ENCODE results near the gene ZNF397.

The ZNF397 gene

GRCh38 chr18:35246831-35247230 lies 6.0 kb downstream of the ZNF397 start:
- DNase-seq = no peak

- DNase-seq = no peak
These were observed 6.8 kb downstream of the ZNF397 start for GRCh38 chr18:35247412-35248249.

DNA sequence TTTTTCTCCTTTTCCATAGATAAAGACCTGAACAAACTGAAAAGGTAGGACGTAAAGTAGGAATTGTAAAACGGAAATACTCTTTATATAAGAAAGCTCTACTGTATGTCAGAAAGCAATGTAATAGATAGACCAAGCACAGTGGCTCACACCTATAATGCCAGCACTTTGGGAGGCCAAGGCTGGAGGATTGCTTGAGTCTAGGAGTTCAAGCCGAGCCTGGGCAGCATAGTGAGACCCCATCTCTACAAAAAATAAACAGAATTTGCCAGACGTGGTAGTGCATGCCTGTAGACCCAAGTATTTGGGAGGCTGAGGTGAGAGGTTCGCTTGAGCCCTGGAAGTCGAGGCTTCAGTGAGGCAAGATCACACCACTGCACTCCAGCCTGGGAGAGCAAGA lies 7.6 kb downstream of the ZNF397 start:
- no peak for DNase-seq

DNA sequence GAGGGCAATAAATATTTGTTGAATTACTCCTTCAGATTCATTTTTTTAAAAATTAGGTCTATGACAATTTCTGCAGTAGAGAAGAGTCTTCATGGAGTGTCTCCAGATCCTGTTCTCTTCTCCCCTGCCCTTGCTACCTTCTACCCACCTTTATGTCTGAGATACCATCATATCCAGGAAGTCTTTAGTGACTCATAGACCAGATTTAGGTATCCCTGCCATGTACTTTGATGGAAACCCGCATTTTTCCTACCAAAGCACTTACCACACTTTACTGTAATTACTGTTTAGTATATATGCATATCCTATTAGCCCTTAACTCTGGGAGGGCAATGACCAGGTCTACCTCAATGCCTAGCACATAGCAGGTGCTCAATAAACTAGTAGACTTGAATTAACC lies 11.6 kb downstream of the ZNF397 start:
- no peak for DNase-seq

DNA sequence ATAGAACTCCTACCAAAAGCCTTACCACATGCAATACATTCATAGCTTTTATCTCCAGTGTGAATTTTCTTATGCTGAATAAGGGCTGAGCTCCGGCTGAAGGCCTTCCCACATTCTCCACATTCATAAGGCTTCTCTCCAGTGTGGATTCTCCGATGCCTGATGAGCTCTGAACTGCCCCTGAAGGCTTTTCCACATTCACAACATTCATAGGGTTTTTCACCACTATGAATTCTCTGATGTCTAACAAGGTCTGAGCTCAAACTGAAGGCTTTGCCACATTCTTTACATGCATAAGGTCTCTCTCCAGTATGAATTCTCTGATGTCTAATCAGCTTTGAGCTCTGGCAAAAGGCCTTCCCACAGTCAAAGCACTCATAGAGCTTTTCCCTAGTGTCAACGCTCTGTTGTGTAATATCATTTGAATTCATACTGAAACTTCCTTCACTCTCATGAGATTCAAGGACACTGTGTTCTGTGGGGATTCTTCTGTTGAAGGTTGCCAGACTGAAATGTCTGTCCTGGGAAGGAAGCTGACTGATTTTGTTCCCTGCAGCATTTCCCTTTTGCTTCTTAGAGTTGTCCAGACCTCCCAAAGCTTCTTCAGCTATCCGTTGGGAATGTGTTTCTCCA lies 12.9 kb downstream of the ZNF397 start:
- DNase-seq = no peak

DNA sequence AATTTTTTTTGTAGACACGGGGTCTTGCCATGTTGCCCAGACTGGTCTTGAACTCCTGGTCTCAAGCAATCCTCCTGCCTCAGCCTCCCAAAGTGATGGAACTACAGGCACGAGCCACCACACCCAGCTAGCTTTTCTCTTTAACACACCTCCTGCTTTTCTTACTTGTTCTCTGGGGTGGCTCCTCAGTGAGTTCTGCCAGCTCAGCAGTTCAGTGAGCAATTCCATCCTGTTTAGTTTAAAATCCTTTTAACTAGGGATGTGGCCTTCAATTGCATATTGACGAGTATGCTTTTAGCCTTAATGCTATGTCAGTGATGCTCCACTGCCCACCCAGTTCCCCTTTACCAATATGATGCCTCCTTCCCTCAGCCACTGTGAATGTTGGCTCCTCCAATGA lies 16.1 kb downstream of the ZNF397 start:
- DNase-seq = no peak

DNA sequence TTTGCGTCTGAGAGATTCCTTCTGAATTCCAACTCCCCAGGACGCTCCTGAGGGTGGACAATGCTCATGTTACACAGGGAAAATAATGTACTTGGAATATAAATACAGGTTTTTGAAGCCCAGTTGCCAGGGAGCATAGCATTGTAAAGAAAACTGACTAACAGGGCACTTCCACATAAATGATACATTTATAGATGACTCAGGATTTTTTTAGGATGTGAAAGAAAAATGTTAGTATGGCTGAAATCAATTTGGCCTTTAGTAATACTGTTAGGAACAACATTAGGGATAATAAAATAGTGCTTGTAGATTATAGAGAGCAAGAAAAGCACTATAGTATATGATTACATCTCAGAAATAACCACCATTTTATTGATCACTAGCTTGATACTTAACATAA lies 23.6 kb downstream of the ZNF397 start:
- no peak for DNase-seq

- DNase-seq = peak; percentile 49
These were observed 26.4 kb downstream of the ZNF397 start for GRCh38 chr18:35267161-35267651.

DNA sequence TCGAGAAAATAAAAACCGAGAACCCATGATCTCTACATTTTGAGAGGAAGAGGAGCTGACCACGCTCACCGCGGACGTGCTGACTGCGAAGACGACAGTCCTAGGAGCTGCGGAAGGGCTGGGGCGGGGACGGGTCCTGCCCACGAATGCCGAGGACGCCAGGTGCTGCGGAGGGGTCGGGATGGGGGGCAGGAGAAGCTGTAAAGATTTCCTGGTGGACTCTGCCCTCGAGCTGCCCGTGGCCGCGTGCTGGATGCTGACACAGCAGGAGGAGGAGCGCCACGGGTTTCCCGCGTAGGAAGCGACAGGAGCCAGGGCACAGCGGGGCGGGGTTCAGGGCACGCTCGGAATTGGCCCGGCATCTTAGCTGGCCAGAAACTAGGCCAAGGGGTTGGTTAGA lies 27.0 kb downstream of the ZNF397 start:
- DNase-seq = no peak

- DNase-seq = no peak
These were observed 28.0 kb downstream of the ZNF397 start for GRCh38 chr18:35268821-35269220.

GRCh38 chr18:35271656-35272055 lies 30.8 kb downstream of the ZNF397 start:
- no peak for DNase-seq

- no peak for DNase-seq
These were observed 35.4 kb downstream of the ZNF397 start for GRCh38 chr18:35276267-35276666.

DNA sequence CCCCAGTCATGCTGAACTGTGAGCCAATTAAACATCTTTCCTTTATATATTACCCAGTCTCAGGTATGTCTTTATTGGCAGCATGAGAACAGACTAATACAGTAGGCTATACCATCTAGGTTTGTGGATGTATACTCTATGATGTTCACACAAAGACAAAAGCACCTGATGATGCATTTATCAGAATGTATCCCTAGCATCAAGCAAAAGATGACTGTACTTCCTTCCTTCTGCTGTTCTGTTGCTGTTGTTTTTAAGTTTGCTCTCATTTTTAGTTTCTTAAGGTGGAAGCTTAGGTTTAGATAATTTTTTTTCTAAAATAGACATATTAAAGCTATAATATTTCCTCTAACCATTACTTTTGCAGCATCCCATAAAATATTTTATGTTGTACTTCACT lies 36.8 kb downstream of the ZNF397 start:
- DNase-seq = no peak

GRCh38 chr18:35278085-35278484 lies 37.3 kb downstream of the ZNF397 start:
- no peak for DNase-seq

- DNase-seq = no peak
These were observed 38.1 kb downstream of the ZNF397 start for GRCh38 chr18:35278969-35279368.

DNA sequence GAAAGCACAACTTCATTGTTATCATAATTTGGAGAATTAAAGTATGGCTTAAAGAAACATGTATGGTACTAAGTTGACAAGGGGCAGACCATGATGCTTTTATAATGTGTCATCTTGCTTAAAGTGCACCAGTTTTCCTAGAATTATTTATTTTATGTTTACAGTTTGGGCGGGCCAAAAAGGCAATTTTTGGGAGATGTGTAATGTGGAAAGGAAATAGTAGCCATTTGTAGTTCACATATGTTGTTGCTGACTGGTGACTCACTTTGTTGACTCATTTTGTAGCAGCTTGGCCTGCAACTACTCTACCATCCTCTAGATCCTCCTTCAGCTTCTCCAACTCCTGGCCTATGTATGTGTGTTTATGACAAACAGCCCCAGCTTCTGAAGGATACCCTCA lies 41.5 kb downstream of the ZNF397 start:
- no peak for DNase-seq

DNA sequence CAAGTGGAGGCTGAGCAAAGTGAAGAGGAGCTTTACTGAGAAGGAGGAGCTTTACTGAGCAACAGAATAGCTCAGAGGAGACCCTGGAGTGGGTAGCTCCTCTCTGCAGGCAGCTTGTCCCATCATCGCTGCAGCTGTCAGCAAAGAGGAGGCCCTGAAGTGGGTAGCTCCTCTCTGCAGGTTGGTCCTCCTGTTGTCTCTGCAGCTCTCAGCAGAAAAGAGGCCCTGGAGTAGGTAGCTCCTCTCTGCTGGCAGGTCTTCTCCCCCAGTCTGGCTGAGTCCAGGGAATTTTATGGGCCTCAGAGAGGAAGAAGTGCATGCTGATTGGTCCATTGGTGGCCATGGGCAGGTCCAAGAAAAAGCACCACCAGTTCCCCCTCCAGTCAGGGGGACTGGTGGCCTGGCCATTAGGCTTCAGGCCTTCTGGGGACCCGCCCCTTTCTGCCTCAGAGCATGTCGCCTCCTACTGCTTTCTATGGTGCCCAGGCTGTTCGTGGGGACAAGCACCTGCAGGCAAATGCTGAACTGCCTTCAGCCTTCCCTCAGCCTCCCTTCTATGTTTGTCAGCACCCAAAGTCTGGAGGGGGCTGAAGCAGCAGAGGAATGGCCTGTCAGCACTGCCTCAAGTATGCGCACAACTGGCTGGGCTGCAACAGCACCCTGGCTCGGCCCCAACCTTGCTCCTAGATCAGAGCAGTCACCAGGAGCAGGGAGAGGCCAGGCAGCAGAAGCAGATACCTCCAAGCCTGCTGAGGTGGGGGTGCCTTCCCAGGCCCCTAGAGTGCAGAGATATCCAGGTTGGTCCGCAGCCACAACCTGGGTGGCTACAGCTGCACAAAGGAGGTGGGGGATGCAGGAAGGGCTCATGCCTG lies 43.3 kb downstream of the ZNF397 start:
- no peak for DNase-seq

DNA sequence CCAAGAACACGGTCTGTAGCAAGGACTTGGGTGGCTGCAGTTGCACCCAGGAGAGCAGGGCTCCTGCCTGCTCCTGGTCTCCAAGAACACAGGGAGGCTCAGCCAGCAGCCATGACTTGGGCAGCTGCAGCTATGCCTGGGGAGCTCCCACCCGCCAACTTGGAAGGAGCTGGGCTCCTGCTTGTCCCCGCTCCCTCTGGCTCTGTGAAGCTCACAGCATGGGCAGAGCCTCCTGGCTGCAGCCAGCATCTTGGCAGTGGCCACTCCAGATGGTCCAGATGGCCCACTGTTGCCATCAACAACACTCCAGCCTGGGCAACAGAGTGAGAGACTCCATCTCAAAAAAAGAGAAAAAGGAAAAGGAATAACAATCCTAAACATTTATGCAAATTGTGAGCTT lies 44.0 kb downstream of the ZNF397 start:
- DNase-seq = no peak

DNA sequence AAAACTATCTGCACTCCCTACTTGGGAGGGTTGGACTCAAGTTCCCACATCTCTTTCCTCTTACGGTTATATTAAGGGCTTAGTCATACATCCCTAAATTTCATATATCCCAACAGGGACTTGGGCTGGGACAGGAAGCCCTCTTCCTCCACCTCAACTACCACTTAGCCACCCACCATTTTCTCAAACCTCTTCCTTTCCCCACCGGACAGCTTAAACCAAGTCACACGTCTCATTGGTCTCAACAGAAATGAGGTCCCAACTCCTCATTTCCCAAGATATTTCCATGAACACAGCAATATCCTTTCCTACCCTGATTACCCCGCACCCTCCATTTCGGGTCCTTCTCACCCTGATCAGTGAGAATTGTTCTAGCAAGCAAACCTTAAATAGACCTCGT lies 48.5 kb downstream of the ZNF397 start:
- no peak for DNase-seq

DNA sequence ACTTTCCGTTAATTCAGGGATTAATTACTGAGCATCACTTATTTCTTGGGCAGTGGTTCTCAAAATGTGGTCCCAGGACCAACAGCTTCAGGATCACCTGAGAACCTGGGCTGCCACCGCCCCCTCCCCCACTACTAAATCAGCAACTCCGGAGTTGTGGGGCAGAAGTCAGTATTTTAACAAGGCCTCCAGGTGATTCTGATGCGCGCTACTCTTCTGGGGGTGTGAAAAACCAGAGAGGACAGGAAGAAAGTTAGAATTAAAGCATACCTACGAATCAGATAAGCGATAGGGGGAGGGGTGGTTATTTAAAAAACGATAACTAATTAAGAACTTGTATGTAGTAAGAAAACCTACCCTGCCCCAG lies 48.9 kb downstream of the ZNF397 start:
- DNase-seq = no peak

DNA sequence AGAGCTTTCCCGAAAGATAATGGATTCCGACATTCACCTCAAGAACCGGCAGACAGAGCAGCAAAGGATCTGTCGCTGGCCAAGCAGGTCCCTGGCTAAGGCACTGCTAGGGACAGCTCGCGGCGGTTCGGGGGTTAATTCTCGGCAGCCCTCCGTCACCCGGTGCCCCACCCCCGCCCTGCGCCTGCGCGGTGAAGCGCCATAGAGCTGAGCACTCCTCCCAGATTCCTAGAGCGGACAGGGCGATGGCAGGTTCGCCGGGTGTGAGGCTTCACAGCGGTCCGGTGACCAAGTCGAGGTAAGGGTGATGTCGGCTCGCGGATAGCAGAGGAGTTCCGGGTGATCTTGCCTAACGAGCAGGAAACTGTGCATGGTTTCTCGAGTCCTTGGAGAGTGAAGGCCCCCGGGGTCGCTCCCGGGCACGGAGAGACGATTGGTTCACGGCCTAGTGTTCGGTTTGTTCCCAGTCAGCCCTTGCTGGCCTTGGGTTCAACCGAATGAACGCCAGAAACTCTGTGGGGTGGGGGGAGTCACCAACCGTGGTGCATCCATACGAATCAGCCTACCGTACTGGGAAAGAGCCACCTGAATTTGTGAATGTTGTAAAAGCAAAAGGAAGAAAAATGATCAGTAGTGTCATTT lies 49.4 kb downstream of the ZNF397 start, which contains the start of gene ZSCAN30:
Gene ZSCAN30, minus strand, starts transcription at position 136 of the 642 bp plus-strand sequence. CDS start 25,877 bp downstream, outside the sequence.
- DNase-seq = peak; percentile 95

DNA sequence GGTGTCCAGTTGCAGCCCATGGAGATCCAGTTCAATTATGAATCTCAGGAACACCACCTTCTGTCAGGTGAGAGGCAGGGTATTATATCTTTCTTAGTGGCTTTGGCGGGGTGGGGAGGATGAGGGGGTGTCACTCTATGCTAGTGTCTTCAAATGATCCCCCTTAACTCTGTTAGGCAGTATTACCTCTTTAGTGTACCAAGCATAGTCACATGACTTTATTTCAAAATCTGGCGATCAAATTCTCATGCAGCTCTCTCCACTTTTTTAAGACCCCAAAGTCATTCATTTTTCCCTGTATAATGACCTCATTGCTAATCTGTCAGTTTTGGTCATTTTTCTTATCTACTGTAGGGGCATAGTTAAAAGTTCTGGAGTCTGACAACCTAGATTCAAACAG lies 50.3 kb downstream of the ZNF397 start:
- no peak for DNase-seq

DNA sequence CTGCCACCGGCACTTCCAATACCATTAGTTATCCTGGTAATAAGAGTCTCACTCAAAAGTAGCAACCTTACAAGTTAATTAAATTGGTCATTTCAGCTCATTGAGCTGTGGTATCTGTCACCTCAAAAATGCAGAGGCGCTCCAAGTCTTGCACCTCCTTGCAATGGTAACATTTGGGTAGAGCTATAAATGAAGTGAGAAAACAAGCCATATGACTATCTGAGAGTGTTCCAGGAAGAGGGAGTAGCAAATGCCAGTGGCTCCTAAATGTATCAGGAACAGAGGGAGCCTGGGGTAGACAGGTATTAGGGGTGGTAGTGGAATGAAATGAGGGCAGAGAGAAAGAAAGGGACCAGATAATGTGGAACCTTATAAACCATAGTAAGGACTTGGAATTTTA lies 55.2 kb downstream of the ZNF397 start:
- no peak for DNase-seq

All from activated effector memory CD4-positive, alpha-beta T cell treated with Interleukin-2 at 50 U/mL for 16 hours (primary cell).